ENCODE results near the gene LCOR.
"Not testable (repeated sequence)": the region's sequence is repeated elsewhere in the genome, so short reads cannot be mapped to it uniquely, and the experiment has no call there.

The LCOR gene

DNA sequence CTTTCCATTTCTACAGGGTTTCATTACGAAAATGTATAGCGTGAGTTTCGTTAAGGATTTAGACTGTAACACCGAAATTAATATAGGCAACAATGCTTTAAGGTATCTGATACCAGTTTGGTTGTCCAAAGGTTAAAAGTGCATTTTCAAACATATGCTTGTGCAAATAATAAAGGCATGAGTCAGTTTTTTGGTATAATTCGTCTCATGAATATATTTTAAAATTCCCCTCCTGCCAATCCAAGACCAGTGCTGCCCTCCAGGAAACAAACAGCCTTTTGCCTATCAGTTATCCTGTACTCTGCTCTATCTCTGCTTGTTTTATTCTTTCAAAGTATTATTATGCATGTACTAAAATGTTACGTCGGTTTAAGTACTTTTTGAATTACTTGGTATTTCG is 2.0 kb downstream of the LCOR start:
- in situ Hi-C loops (cut with MboI; ENCODE audit: low pct_unique_long_range_greater_than_20kb, low sequenced_read_pairs) = no loop called here
- DNase-seq = no peak

DNA sequence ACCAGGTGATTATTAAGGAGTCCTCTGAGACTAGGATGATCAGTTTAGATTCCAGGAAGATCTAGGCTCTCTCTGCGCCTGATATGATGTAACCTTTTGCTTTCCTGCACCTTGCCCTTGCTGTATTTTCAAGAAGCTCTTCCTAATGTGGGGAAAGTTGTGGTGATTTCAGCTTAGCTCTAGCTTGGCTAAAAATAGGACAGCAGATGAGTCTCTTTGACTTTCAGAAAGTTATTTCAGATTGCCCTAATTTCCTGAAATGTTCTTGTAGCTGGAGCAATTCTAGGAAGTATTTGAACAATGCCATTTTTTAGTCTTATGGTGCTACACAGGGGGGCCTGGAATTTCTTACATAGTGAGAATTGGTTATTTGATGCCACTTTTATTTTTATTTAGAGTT is 3.8 kb downstream of the LCOR start:
- in situ Hi-C loops (cut with MboI; ENCODE audit: low pct_unique_long_range_greater_than_20kb, low sequenced_read_pairs) = no loop called here
- DNase-seq = peak; percentile 47

DNA sequence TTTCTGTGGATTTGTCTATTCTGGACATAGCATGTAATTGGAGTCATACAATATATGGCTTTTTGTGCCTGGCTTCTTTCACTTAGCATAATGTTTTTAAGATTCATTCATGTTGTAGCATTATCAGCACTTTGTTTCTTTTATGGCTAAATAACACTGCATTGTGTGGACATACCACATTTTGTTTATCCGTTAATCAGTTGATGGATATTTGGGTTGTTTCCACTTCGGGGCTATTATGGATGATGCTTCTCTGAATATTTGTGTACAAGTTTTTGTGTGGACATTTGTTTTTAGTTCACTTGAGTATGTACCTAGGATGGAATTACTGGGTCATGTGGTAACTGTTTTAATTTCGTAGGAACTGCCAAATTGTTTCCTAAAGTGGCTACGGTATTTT is 6.4 kb downstream of the LCOR start:
- no peak for DNase-seq
- in situ Hi-C loops (cut with MboI; ENCODE audit: low pct_unique_long_range_greater_than_20kb, low sequenced_read_pairs) = no loop called here

DNA sequence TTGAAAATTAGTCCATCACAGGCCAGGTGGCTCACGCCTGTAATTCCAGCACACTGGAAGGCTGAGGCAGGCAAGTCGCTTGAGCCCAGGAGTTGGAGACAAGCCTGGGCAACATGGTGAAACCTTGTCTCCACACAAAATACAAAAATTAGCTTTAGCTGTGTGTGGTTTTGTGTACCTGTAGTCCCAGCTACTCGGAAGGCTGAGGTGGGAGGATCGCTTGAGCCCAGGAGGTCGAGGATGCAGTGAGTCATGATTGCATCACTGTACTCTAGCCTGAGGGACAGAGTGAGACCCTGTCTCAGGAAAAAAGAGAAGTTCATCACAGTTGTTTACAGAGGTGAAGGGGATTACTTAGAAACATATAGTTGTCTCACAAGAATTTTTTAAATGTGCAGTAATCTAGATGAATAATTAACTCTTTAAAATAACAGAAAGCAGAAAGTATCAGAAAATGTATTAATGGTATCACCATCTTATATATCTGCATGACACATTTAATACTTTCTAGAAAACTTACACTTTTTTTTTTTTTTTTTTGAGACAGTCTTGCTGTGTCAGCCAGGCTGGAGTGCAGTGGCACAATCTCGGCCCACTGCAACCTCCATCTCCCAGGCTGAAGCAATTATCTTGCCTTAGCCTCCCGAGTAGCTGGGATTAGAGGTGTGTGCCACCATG is 8.9 kb downstream of the LCOR start:
- DNase-seq = peak; percentile 92
- in situ Hi-C loops (cut with MboI; ENCODE audit: low pct_unique_long_range_greater_than_20kb, low sequenced_read_pairs) = no loop called here

DNA sequence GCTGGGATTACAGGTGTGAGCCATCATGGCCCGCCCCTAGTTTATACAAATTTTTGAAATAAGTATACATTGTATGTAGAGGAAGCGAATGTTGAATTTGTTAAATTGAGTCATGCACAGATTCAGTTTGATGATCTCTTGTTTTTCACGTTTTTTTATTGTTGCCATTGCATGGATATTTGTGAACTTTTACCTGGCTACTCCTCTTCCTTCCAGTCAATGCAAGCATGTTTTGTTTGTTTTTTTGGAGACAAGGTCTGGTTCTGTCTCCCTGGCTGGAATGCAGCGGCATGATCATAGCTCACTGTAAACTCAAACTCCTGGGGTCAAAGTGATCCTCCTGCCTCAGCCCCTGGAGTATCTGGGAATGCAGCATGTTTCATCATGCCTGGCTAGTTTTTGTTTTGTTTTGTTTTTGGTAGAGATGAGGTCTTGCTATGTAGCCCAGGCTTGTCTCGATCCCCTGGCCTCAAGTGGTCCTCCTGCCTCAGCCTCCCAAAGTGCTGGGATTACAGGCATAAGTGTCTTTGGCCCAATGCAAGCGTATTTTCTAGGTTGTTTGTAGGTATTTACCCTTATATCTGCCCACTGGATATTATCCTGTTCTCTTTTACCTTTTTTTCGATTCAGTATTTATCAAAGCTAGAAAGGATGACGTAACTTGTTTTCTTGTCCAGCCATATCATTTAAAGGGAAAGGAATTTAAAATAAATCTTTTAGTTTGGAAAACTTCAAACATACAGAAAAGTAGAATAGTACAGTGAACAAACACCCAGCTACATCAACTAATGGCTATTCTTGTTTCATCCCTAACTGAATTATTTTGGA is 11.0 kb downstream of the LCOR start:
- in situ Hi-C loops (cut with MboI; ENCODE audit: low pct_unique_long_range_greater_than_20kb, low sequenced_read_pairs) = no loop called here
- DNase-seq = no peak

DNA sequence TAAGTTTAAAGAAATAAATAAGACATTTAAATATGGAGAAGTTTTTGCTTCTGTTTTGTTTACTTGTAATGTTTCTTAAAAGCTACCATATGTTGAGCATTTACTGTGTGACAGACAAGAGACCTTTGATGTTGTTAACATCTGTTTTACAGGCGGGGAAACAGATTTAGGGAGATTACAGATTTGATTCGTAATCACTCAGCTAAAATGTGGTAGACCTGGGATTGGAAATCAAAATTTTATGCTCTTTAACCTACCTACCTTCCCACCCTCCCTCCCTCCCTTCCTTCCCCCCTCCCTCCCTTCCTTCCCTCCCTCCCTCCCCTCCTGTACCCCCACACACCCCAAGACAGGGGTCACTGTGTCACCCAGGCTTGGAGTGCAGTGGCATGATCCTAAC is 11.7 kb downstream of the LCOR start:
- in situ Hi-C loops (cut with MboI; ENCODE audit: low pct_unique_long_range_greater_than_20kb, low sequenced_read_pairs) = no loop called here
- DNase-seq = no peak

DNA sequence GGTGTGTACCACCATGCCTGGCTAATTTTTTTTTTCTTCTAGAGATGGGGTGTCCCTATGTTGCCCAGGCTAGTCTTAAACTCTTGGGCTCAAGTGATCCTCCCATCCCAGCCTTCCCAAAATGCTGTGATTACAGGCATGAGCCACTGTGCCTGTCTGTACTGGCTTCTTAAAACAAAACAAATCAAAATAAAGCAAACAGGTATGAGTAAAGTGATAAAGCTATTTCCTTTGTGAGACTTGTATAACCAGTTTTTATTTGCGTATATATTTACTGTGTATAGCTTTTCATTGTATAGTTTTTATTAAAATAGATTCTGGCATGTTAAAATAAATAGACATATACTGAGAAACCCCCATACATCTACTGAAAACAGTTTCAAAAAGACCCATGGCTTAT is 14.3 kb downstream of the LCOR start:
- no peak for DNase-seq
- in situ Hi-C loops (cut with MboI; ENCODE audit: low pct_unique_long_range_greater_than_20kb, low sequenced_read_pairs) = no loop called here

DNA sequence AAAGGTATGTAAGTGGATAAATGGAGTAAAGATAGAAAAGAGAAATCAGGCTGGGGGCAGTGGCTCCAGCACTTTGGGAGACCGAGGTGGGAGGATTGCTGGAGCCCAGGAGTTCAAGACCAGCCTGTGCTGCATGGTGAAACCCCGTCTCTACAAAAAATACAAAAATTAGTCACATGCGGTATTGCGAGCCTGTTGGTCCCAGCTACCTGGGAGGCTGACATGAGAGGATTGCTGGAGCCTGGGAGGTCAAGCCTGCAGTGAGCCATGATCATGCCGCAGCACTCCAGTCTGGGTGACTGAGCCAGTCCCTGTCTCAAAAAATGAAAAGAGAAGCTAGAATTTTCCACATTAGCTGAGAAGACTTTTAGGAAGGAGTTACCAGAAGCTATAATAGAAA is 14.8 kb downstream of the LCOR start:
- in situ Hi-C loops (cut with MboI; ENCODE audit: low pct_unique_long_range_greater_than_20kb, low sequenced_read_pairs) = no loop called here

DNA sequence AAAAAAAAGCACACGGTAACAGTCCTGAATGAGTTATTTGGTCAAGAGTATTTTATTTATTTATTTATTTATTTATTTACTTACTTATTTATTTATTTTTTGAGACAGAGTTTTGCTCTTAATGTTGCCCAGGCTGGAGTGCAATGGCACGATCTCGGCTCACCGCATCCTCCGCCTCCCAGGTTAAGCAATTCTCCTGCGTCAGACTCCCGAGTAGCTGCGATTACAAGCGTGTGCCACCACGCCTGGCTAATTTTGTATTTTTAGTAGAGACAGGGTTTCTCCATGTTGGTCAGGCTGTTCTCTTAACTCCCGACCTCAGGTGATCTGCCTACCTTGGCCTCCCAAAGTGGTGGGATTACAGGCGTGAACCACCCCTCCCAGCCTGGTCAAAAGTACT is 15.3 kb downstream of the LCOR start:
- in situ Hi-C loops (cut with MboI; ENCODE audit: low pct_unique_long_range_greater_than_20kb, low sequenced_read_pairs); DNase-seq: not testable (repeated sequence)

More for the DNA sequence above, 14.8 kb downstream of the LCOR start:
- DNase-seq = no peak

DNA sequence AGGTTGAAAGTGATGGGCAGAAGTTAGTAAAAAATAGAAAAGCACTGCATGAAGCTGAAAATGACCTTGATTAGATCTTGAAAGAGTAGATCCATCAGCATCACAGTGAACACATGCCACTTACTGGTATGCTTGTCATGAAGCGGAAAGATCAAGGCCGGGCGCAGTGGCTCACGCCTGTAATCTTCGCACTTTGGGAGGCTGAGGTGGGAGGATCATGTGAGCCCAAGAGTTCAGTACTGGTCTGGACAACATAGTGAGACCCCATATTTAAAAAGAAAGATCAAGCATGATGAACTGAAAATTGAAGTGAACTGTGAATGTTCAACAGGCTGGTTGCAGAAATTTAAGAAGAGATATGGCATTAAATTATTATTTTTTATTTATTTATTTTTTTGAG is 18.0 kb downstream of the LCOR start:
- in situ Hi-C loops (cut with MboI; ENCODE audit: low pct_unique_long_range_greater_than_20kb, low sequenced_read_pairs) = no loop called here
- DNase-seq = no peak

DNA sequence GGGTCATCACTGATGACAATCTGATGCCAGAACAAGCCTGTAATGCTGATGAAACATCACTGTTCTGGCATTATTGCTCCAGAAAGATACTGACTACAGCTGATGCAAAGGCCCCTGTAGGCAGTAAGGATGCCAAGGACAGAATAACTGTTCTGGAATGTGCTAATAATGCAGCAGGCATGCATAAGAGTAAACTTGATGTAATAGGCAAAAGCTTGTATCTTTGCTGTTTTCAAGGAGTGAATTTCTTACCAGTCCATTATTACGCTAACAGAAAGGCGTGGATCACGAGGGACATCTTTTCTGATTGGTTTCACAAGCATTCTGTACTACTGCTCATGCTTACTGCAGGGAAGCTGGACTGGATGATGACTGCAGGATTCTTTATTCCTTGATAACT is 18.7 kb downstream of the LCOR start:
- in situ Hi-C loops (cut with MboI; ENCODE audit: low pct_unique_long_range_greater_than_20kb, low sequenced_read_pairs) = no loop called here
- no peak for DNase-seq

DNA sequence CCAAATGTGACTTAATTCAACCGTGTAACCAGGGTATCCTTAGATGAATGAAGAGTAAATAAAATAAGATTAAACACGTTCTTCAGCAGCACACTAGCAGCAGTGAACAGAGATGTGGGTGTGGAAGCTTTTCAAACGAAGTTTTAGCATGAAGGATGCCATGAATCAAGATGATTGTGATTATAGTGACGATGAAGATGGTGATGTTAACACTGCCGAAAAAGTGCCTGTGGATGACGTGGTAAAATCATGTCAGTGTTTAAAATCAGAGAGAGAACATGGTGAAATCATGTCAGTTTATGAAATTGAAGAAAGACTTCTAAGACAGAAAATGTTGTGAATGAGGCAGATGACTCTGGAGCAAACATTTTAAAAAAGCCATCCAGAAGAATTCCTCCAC is 19.2 kb downstream of the LCOR start:
- in situ Hi-C loops (cut with MboI; ENCODE audit: low pct_unique_long_range_greater_than_20kb, low sequenced_read_pairs) = no loop called here
- no peak for DNase-seq

DNA sequence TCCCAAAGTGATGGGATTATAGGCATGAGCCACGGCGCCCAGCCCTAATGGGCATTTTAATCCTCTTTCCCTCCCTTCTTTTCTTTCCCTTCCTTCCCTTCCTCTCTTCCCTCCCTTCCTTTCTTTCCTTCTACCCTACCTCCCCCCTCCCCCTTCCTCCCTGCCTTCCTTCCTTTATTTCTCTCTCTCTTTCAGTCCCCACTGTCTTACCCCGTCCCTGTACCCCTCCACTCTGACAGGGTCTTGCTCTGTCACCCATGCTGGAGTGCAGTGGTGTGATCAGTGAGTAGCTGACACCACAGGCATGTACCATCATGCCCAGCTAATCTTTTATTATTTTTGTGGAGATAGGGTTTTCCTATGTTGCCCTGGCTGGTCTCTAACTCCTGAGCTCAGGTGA is 24.2 kb downstream of the LCOR start:
- DNase-seq = no peak
- in situ Hi-C loops (cut with MboI; ENCODE audit: low pct_unique_long_range_greater_than_20kb, low sequenced_read_pairs) = no loop called here

DNA sequence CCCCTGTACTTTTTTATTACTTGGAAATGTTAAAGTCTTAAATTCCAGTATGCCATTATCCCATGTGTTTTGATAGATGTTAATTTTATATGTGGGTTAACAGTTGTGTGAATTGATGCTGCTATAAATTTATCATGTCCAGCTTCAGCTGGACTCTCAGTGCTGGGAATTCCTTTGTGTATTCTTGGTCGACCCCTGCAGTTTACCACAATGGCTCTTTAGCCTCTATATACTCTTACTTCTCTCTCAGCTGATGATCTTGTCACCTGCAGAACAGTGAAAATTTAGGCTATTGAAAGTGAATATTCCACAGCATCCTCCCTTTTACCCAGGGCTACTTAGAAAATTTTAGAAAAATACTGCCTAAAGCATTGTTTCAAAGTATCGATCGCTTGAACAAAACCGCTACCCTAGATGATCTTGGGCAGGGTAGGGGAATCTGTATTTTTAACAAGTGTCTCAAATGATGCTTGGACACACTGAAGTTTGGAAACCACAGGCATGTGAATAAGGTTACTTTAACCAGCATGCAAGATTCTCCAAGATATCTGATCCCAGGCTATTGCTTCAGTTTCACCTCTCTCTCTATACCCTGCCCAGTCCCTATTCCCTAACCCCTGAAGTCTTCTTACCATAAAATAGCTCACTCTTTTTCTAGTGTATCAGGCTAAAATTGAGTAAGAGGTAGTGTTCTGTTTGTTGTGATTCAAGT is 25.4 kb downstream of the LCOR start:
- in situ Hi-C loops (cut with MboI; ENCODE audit: low pct_unique_long_range_greater_than_20kb, low sequenced_read_pairs) = no loop called here

DNA sequence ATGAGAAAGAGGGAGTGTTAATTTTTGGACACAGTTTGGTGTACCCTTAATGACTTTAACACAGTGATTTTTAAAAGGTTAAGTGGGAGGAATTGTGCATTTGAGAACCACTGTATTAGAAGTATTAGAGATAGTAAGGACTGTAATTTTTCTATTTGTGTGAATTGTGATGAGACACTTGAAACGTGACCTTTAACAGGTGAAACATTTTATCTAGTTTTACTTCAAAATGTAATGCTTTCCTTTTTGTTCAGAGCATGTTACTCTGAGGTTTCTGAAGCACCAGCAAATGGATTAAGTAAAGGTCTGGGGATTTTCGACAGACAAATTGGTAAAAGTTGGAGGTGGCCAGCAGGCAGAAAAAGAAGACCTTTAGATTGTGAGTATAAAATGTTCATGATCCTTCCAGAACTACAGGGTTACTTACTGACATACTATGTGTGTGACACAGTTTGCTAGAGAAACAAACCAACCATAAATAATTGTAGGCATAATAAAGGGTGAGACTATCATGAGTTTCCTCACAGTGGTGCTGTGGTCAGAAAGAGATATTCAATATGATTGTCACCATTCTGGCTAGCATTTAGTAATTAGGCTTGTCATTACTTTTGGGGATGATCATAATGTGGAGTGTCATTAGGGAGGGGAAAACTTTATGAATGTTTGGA is 26.1 kb downstream of the LCOR start:
- no peak for DNase-seq
- in situ Hi-C loops (cut with MboI; ENCODE audit: low pct_unique_long_range_greater_than_20kb, low sequenced_read_pairs) = no loop called here

More for the DNA sequence above, 25.4 kb downstream of the LCOR start:
- no peak for DNase-seq

DNA sequence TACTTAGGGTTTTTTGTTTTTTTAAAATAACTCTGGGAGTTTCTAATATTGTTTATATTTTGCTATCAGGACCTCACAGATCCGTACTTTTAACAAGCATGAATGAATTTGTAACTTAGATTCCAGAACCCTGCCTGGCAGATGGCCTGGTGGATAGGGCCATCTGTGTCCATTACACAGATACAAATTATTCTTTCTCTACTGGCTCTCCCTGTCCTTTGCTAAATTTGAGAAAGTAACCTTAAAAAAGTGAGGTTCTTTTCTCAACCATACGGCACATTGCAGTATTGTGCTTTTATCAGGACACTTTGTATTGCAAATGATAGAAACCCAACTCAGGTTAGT is 26.6 kb downstream of the LCOR start:
- in situ Hi-C loops (cut with MboI; ENCODE audit: low pct_unique_long_range_greater_than_20kb, low sequenced_read_pairs) = no loop called here
- DNase-seq = no peak

DNA sequence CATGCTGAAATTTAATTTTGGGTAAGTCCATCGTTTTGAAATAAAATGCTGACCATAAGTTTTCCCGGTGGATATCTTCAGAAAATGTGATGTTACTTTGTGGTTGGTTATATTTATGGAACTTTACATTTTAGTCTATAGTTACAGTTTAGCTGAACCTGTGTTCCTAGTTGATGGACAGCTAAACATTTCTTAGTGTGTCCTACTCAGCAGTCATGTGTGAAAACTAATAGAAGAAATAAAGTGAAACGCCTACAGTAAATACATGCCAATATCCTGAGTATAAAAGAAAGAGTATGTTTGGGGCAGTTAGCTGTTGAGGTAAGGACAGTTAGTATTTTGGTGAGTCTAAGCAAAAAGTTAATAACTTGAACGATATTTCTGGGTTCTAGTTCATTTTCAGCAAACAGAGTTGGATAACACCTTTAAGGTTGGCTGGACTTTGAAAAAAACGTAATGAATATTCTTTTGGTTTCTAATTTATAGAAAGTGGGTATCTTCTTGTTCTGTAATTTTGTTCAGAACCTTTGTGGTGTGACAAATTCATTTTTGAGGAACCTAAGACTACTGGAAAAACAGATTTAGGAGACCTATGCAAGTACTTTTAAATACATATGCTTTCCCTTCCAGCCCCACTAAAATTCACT is 28.7 kb downstream of the LCOR start:
- in situ Hi-C loops (cut with MboI; ENCODE audit: low pct_unique_long_range_greater_than_20kb, low sequenced_read_pairs) = no loop called here
- DNase-seq = no peak

DNA sequence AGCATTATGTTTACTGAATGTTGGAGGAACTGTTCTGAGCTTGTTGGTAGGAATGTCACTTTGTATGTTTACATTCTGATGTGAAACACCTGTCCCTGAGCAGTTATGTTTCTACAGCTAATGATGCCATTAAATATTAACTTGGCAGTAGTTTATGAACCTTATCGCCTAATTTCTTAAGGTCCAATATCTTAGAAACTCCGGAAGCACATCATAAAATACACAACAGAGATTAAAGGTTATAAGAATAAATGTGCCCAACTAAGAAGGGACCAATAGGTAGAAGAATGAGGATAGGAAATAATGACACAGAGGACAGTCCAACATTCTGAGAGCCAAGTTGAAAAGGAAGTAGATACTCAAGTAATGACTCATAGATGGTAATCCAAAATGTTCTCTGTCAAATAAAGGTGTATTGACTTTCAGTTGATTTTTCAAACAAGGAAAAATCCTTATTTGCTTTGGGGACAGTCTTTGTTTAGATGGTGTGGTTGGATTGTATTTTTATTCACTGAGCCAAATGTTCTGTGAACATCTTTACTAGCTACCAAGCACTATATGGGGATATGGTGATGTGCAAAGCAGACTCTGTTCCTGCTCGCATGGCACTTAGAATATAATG is 31.9 kb downstream of the LCOR start:
- in situ Hi-C loops (cut with MboI; ENCODE audit: low pct_unique_long_range_greater_than_20kb, low sequenced_read_pairs) = no loop called here
- no peak for DNase-seq

DNA sequence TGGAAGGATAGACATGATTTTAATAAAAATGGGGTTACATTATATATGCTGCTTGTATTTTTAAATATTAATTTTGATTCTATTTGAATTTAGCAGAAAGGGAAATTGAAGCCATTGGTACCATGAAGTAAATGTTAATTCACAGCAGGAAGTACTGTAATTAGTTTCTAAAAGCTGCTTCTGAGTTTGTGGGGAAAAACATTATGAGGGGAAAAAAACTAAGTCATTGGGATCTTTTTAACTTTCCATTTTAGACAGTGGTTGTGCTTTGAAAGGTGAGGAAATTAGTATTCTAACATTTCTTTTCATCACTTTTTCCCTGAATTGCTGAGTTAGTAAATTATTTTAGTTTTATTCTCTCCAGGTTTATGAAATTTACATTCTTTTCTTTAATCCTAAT is 41.0 kb downstream of the LCOR start:
- in situ Hi-C loops (cut with MboI; ENCODE audit: low pct_unique_long_range_greater_than_20kb, low sequenced_read_pairs) = no loop called here
- no peak for DNase-seq

All from KBM-7 (cell line).